HG03159 (cell line): Measurements from ENCODE around the gene TDRD10.
"Not testable (repeated sequence)": the region's sequence is repeated elsewhere in the genome, so short reads cannot be mapped to it uniquely, and the experiment has no call there.

Experiments
- ATAC-seq: cut with Tn5 transposase; IDR thresholded peaks from one replicate; pipeline ENCODE4 v1.9.1; 2021; ENCODE audit warnings: mild to moderate bottlenecking, moderate library complexity; ENCODE audit not compliant: unreplicated experiment

TDRD10 gene

DNA sequence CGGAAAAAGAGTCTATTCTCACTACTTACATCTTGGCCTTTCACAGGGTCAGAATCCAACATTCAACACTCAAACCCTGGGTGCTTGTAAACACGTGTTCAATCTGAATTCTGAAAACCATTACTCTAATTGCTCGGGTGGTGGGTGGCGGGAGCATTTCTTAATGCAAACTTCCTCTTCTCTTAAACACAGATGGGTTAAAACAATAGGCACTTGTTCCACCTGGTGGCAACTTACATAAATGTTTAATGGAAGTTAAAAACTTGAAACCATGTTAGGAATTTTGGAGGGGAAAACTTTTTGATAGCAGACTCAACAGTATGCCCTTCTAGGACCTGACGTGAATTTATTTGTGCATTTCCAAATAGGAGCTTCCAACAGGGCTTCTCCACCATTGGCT is 23.4 kb upstream of the TDRD10 start:
- ATAC-seq = no peak

DNA sequence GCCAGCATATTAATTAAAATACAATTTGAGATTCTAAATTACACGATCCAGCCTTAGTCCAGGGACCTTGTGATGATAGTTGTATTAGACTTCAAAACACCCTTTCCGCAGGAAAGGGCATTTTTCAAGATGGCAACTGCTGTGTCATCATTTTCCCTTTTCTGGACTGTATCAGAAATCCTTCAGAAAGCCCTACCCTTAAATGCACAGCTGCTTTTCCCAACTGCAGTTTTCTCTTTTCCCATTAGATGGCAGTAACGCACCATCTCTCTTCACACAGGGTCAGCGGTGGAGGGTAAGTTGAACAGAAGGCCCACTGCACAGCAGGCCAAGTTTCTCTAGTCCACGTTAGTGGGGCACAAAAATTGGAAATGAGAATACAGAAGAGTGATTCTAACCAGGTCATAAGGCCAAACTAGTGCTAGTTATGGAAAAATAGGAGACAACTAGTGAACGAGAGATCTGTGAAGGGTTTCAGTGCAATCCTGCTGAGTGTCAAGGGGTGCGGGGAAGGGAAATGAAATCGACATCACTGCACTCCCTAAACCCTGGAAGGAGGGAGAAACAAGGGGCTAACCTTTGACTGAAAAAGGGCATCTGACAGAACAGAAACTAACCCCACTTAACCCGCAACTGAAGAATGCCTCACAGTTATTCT is 22.1 kb upstream of the TDRD10 start:
- no peak for ATAC-seq

DNA sequence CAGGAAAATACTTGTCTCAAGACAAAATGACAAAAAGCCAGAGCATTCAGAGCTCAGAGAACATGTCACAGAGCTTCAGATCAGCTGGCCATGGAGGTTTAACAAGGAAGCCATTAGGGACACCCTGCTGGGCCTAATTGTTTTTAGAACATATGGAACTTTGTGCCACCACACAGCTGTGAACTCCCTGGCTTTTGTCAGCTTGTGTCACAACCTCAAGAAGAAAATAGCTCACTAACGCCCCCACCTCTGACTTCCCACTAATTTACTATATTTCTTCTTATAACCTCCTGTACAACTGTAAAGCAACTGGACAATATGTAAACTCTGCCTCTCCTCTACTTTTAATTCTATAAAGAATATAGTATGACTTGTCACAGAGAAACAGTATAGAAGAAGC is 21.0 kb upstream of the TDRD10 start:
- no peak for ATAC-seq

DNA sequence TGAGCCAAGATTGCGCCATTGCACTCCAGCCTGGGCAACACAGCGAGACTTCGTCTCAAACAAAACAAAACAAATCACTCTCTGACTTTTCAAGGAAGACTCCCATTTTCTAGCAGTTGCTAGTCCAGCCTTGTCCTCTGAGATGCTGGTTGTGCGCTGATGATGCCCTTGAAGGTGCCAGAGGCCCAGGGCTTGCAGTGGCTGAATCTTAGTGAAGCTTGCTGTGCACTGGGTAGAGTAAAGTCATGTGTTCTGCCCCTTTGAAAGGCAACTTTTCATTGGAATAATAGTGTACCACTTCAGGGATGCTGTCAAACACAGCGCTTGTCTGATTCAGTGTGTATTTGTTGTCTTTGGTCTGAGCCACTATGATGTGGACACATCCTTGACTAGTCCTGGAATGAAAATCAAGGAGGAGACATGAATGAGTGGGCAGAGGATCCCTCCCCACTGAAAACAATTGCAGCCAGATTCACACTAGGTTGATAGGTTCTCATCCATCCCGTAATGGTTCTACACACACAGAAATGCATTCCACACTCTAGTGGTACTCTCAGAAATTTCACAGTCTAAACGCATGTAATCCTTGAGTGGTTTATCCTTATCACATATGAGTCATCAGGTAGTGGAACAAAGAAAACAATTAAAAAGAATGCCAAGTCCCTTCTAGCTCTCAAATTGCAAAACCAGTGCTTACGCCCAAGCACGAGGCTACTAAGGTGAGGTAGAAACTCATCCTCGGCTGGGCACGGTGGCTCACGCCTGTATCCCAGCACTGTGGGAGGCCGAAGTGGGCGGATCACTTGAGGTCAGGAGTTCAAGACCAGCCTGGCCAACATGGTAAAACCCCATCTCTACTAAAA is 17.8 kb upstream of the TDRD10 start:
- no peak for ATAC-seq

DNA sequence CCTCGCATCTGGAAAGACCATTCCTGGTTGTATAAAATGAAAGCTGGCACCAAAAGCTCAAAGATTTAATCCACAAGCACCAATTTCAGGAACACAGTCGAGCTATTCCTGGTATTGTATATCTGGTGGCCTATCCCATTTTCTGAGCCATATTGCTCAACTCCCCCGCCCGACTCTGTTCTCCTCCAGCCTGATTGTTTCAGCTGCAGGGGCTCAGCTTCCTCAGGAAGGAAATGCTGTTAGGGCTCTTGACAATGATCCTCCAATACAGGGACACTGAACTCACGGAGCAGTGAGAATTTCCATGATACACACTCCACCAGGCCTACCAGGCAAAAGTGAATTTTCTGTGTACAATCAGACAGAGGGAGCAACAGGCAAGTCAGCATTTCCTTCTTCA is 16.9 kb upstream of the TDRD10 start:
- no peak for ATAC-seq

DNA sequence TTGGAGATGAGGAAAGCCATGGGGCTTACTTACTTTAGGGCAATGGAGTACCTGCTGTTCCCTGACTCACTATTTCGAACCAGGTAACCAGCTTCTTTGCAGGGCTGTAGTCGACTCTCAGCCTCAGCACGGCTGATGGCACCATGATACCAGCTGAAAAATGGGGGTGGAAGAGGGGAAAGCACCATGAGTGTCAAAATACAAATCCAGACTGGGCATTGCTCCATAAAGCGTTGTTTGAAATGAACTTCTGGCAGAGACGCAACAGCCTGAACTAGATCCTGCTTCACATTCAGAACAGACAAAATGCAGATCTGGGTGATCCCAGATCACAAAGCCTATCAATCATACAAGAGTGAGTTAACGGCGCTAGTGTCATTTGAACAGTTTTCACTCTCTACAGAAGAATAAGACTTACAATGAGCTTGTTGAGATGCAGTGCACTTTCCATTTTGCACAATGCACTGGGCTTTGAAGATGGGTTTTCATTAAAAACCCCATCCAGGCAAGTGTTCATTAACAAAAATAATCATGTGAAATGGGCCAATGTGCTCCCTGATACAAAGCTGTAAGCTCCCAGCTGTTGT is 16.0 kb upstream of the TDRD10 start:
- ATAC-seq = no peak

DNA sequence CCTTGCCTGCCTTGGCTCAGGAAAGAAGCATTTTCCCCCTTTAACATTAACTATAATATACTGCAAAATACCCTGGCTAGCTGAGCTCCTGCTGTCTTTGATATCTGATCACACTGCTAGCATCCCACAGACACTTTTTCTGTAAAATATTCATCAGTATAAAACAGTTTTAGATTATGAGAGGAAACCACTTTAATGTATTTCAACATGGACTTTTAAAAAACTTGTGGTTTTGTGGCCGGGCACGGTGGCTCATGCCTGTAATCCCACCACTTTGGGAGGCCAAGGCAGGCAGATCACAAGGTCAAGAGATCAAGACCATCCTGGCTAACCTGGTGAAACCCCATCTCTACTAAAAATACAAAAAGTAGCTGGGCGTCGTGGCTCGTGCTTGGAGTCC is 15.3 kb upstream of the TDRD10 start:
- ATAC-seq = not testable (repeated sequence)

DNA sequence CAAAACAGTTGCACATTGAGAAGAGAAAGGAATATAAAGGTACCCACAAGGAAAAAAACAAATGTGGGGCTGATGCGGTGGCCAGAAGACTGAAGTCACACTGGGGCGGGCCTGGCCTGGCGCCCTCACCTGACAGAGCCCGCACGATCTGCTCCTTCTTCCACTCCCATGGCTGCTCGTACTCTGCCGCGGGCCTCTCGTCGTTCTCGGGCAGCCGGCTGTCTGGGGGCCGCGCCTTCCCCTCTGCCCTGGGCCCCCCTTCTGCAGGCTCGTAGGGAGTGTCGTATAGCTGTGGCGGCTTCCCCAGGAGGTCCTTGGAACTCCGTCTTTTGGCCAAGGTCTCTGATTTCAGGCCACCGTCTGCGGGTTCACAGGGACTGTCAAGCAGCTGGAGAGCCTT is 13.1 kb upstream of the TDRD10 start:
- ATAC-seq = no peak

DNA sequence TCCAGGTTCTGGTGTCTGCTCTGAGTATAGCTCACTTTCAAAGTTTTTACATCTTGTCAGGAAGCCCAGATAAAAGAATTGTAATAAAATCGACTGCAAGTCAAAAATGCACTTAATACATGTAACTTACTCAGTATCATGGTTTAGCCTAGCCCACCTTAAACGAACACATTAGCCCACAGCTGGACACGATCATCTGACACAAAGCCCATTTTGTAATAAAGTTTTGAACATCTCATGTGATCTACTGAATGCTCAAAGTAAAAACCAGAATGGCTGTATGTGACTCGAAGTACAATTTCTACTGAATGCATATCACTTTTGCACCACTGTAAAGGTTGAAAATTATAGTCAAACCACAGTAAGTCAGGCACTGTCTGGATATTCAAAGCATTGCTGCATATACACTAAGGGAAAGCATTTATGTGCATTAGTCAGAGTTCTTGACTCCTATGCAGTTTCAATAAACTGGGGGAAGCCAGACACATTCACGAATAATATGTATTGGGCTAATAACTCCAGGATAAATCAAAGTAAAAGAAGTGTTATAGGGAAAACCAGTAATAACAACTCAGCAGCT is 12.2 kb upstream of the TDRD10 start:
- ATAC-seq = no peak

DNA sequence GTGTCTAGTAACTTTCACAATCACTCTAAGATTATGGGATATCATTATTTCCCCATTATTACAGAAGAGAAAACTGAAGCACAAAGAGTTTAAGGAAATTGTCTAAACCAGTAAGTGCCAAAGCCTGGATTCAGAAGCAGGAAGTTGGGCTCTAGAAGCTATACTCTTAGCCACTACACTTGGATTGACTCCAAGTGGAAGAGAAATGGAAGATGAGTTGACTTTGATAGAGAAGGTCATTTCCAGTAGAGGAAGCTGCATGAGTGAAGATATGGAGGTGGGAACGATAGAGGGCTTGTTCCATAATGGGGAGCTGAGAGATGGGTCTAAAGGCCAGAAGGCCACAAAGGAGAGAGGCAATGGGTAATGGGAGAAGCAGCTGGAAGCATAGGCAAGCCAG is 11.7 kb upstream of the TDRD10 start:
- no peak for ATAC-seq

DNA sequence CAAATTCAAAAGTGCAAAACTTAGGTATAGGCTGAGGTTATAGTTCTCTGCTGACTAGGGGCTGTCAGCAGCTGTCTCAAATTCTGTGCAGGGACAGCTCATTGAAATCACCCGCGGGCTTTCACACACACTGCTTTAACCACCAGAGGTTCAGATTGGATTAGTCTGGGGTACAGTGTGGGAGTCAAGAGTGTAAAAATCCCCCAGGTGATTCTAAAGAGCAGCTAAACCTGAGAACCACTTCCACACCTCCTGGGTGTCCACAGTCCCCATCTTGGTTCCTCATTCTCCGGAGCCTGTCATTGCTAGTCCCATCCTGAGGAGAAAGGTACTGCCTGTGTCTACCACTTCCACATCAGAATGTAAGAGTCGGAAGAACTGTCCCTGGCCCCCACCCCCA is 9.9 kb upstream of the TDRD10 start:
- ATAC-seq = no peak

DNA sequence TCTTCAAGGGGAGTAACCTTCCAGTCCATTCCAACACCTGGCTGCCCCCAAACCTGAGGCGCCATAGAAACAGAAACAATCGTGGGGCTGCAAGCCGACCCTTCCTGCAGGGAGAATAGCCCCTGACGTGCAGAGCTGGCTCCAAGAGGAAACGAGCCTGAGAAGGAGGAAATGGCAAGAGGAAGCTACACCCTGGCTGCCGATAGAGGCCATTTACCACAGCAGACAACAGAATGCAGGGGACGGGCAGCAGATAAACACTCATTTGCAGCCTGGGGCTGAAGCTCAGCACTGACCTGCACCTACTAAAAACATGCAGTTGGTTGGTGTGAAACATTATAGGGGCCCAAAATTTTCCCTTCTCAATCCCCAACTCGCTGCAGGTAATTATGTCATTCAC is 8.7 kb upstream of the TDRD10 start:
- ATAC-seq = no peak

DNA sequence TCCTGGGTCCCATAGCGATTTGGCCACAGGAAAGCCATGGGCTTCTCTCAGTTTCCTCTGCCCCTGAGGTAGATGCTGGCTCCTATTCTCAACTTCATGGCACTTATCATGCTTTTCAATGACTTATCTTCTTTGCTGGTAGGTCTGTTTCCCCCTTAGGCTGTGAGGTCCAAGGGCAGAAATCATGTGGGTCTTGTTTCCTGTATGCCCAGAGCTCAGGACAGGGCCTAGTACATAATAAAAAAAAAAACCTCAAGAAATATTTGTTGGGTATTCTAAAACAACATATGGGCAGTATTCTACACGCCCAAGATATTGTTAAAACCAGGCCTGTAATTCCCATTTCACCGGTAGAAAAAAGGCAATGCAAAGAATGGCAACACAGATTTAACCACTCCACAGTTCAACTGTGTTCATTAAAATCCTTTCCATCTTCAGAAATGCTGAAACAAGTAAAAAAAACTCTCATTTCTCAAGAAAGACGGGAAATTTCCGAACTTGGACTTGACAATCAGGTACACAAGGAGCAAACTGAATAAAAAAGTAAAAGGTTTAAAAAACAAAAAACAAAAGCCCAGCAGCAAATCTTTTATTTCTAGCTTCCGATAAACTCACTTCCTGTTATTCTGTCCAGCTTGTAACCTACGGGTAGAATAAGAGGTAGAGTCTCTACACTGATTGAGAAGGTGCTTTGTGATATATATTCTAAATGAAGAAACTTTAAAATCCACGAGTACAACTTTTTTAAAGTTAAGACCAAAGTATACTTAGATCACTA is 6.3 kb upstream of the TDRD10 start:
- no peak for ATAC-seq

DNA sequence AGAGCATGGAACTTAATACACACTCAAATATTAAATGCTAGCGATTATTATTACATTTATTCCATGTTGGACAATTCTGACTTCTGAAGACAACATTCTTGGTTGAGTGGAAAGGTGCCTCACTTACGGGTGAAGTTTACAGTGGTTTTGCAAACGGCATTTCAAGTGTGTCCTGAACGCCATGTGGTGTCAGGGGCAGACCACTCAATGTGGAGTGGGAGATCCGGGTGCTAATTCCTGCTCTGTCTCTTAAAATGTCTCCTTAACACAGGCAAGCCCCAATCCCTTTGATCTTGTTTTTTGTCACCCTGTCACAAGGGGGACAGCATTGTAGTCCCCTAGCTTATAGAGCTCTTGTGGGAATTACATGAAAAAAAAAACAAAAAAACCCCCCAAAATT is 5.6 kb upstream of the TDRD10 start:
- no peak for ATAC-seq

DNA sequence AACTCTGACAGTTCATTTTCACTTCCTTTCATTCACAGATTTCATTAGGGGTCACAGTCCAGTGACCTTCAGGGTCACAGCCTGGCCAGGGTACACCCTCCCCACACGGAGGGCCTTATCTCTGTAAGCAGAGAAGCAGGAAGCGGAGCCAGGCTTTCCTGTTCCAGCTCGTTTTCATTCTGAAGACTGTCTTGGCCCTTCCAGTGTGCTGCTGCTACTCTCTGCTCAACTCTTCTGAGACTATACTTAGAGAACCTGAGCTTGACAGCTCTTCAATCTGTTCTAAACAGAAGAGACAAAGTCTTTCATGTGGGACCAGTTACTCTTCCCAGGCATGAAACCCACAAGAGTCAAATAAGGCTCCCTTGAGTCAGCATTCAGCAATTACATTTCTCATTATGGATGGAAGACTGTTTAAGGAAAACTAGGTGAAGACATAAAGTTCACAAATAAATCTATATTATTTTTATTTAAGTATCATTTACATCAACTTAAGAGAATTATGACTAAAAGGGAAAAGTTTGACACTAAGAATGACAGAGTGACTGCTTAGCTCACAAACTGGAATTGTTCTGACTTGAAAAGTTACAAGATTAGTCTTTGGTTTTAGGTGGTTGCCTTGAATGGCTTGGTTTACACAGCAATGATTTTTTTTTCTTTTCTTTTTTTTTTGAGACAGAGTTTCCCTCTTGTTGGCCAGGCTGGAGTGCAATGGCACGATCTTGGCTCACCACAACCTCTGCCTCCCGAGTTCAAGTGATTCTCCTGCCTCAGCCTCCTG is 4.8 kb upstream of the TDRD10 start:
- ATAC-seq = no peak

DNA sequence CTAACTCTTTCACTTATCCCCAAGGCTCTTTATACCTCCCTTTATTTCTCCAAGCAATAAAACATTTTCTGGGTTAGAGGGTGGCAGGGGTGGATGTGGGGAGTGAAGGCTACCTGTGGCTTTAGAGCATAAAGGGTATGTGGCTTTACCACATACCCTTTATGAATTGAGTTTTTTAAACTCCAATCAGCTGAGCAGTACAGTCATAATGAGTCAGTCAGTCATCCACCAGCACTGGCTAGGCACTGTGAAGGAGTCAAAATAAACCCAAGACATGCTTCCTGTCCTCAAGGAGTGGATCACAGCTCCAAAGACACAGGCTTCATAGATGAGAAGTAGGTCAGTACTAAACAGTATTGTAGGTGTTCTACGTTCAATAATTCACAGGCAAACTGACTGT is 2.6 kb upstream of the TDRD10 start:
- ATAC-seq = no peak

DNA sequence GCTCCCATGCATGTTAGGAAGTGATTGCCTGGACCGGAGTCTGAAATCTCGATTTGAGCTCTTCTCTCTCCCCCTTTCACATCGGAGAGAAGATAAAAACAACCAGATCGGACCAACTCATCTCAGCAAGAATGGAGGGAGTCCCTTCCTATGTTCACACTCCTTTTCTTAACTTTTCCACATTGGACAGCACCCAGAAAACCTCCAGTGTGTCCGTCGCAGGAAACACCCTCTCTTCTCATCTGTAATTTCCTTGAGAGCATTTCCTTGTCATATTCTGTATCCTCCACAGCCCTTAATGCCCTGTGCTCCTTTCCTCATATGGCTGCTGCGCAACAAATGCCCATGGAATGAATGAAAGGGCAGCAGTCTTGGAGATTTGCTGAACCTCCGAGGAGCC is 1.5 kb upstream of the TDRD10 start:
- ATAC-seq = no peak

DNA sequence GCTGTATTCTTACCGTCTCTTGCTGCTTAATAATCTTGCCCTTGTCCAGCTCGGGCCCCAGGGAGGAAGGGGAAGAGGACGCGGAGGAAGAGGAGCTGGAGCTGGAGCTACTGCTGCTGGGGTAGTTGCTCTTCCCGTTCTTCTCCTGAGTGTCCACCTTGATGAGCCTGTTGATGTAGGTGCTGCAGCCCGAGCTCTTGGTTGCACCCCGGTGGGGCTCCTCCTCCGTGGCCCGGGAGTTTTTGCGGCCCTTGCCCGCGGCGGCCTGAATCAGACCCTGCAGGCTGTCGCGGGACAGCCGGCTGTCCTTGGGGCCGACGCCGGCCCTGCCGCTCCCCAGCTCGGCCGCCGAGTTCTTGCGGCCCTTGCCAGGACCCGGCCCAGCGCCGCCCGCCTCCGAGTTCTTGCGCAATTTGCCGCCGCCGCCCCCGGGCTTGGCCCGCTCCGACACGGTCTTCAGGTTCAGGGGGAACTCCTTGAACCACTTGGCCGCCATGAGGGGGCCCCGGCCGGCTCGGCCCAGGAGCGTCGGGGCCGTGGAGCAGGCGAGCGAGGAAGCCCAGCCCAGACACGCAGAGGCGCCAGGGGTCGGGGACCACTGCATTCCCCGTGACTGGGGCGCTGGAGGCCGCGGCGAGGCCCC is 475 bp upstream of the TDRD10 start:
- ATAC-seq = no peak

DNA sequence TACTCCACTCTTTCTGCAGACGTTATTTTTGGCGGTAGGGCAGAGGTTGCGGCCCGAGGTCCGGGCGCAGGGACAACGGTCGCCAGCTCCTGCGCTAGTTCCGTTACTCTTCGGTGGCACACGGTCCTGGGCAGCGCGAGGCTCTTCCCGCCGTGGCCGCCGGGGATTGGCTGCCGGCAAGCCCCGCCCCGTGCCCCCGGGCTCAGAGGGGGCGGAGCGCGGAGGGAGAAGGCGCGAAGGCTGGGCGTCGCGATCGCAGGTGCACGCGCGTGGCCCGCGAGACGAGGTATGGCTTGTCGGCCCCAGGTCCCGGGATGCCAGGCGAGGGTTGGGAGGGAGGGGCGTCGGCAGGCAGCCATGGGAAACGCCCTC is 711 bp downstream of the TDRD10 start:
- ATAC-seq = no peak

DNA sequence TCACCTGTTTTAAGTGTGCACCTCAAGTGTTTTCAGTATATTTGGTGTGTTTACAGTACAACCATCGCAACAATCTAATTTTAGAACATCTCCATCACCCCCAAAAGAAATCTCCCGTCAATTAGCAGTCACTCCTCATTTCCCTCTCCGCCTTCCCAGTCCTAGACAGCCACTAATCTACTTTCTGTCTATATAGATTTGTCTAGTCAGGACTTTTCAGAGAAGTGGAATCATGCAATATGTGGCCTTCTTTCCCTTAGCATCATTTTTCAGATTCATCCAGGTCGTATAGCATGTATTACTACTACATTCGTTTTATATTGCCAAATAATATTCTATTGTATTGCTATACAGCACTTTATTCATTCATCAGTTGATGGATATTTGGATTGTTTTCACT is 1.9 kb downstream of the TDRD10 start:
- ATAC-seq = no peak
